Measurements from ENCODE around the gene RHEX. TPM values are rescaled to one million over a fixed set of nuclear protein-coding genes. Genes with fewer than 3 reads are reported as not detected.

The RHEX gene
- total RNA-seq, 1 donor from 2014 or later = not detected

- H3K4me1 Mint-ChIP-seq (ENCODE audit: low read depth, unreplicated experiment) = peaks cover 3% of the 10 kb centered on the region
- H3K27ac Mint-ChIP-seq (ENCODE audit: unreplicated experiment) = no peak overlapping the region
Observed at GRCh38 chr1:206074839-206075238, 21.9 kb downstream of the RHEX start.

GRCh38 chr1:206075786-206076755, 23.1 kb downstream of the RHEX start:
- Histone ChIP-seq H3K36me3 (ENCODE audit: insufficient read depth, low read length) (no peaks in the 10 kb centered on the region), H3K27ac (ENCODE audit: low read depth, low read length) (no peak overlapping the region), H3K79me2 (ENCODE audit: insufficient read depth, low read length) (no peaks in the 10 kb centered on the region), H3K4me1 (ENCODE audit: insufficient read depth, low read length) (no peaks in the 10 kb centered on the region), H2AFZ (ENCODE audit: low read depth, low read length) (no peak overlapping the region), H3K4me2 (ENCODE audit: low read length) (no peak overlapping the region), H3K4me3 (ENCODE audit: insufficient read depth, low read depth, low read length) (no peak overlapping the region), H3K9ac (ENCODE audit: low read length) (no peak overlapping the region), H3K9me3 (ENCODE audit: insufficient read depth, low read depth, low read length) (no peaks in the 10 kb centered on the region), H4K20me1 (ENCODE audit: insufficient read depth, low read length) (no peaks in the 10 kb centered on the region), H3K27me3 (ENCODE audit: insufficient read depth, low read length) (no peaks in the 10 kb centered on the region)
- TF ChIP-seq EZH2 (IDR thresholded peaks at IDR 0.05; ENCODE audit: insufficient read depth, low read length) = no peak
- TF ChIP-seq CTCF (IDR thresholded peaks at IDR 0.05; ENCODE audit: insufficient read depth, low read depth, low read length) = no peak
- H3K9me3 Mint-ChIP-seq (ENCODE audit: unreplicated experiment) = no peaks in the 10 kb centered on the region
- DNase-seq (ENCODE audit: low read depth) (peak; percentile 22), FAIRE-seq (no peak)
- H3K4me3 Mint-ChIP-seq (ENCODE audit: unreplicated experiment) = no peak overlapping the region
- peaks cover 3% of the 10 kb centered on the region for H3K4me1 Mint-ChIP-seq (ENCODE audit: low read depth, unreplicated experiment)
- H3K27ac Mint-ChIP-seq (ENCODE audit: unreplicated experiment) = no peak overlapping the region
- H3K36me3 Mint-ChIP-seq (ENCODE audit: low read depth, unreplicated experiment) = no peaks in the 10 kb centered on the region
- peaks cover 14% of the 10 kb centered on the region for H3K27me3 Mint-ChIP-seq (ENCODE audit: low read depth, unreplicated experiment)

More at GRCh38 chr1:206074839-206075238, 21.9 kb downstream of the RHEX start:
- no peaks in the 10 kb centered on the region for H3K4me1 ChIP-seq (ENCODE audit: insufficient read depth, low read length)
- no peaks in the 10 kb centered on the region for H3K36me3 ChIP-seq (ENCODE audit: insufficient read depth, low read length)
- DNase-seq (ENCODE audit: low read depth) (no peak), FAIRE-seq (no peak)
- no peak overlapping the region for H3K9ac ChIP-seq (ENCODE audit: low read length)
- no peak overlapping the region for H3K4me2 ChIP-seq (ENCODE audit: low read length)
- H3K27me3 Mint-ChIP-seq (ENCODE audit: low read depth, unreplicated experiment) = peaks cover 12% of the 10 kb centered on the region
- H3K4me3 ChIP-seq (ENCODE audit: insufficient read depth, low read depth, low read length) = no peak overlapping the region
- no peaks in the 10 kb centered on the region for H4K20me1 ChIP-seq (ENCODE audit: insufficient read depth, low read length)
- no peaks in the 10 kb centered on the region for H3K36me3 Mint-ChIP-seq (ENCODE audit: low read depth, unreplicated experiment)
- no peaks in the 10 kb centered on the region for H3K9me3 Mint-ChIP-seq (ENCODE audit: unreplicated experiment)
- H2AFZ ChIP-seq (ENCODE audit: low read depth, low read length) = no peak overlapping the region
- H3K4me3 Mint-ChIP-seq (ENCODE audit: unreplicated experiment) = no peak overlapping the region
- no peaks in the 10 kb centered on the region for H3K27me3 ChIP-seq (ENCODE audit: insufficient read depth, low read length)
- H3K27ac ChIP-seq (ENCODE audit: low read depth, low read length) = no peak overlapping the region
- H3K9me3 ChIP-seq (ENCODE audit: insufficient read depth, low read depth, low read length) = no peaks in the 10 kb centered on the region
- H3K79me2 ChIP-seq (ENCODE audit: insufficient read depth, low read length) = no peaks in the 10 kb centered on the region
- TF ChIP-seq CTCF (IDR thresholded peaks at IDR 0.05; ENCODE audit: insufficient read depth, low read depth, low read length) (no peak), EZH2 (IDR thresholded peaks at IDR 0.05; ENCODE audit: insufficient read depth, low read length) (no peak)

- Histone ChIP-seq H3K9ac (ENCODE audit: low read length) (no peak overlapping the region), H3K36me3 (ENCODE audit: insufficient read depth, low read length) (no peaks in the 10 kb centered on the region), H2AFZ (ENCODE audit: low read depth, low read length) (no peak overlapping the region), H4K20me1 (ENCODE audit: insufficient read depth, low read length) (no peaks in the 10 kb centered on the region), H3K27me3 (ENCODE audit: insufficient read depth, low read length) (no peaks in the 10 kb centered on the region), H3K27ac (ENCODE audit: low read depth, low read length) (no peak overlapping the region), H3K79me2 (ENCODE audit: insufficient read depth, low read length) (no peaks in the 10 kb centered on the region), H3K9me3 (ENCODE audit: insufficient read depth, low read depth, low read length) (no peaks in the 10 kb centered on the region), H3K4me2 (ENCODE audit: low read length) (no peak overlapping the region), H3K4me3 (ENCODE audit: insufficient read depth, low read depth, low read length) (no peak overlapping the region), H3K4me1 (ENCODE audit: insufficient read depth, low read length) (no peaks in the 10 kb centered on the region)
- H3K4me1 Mint-ChIP-seq (ENCODE audit: low read depth, unreplicated experiment) = no peaks in the 10 kb centered on the region
- FAIRE-seq (no peak), DNase-seq (ENCODE audit: low read depth) (no peak)
- H3K36me3 Mint-ChIP-seq (ENCODE audit: low read depth, unreplicated experiment) = no peaks in the 10 kb centered on the region
- H3K27ac Mint-ChIP-seq (ENCODE audit: unreplicated experiment) = no peak overlapping the region
- TF ChIP-seq CTCF (IDR thresholded peaks at IDR 0.05; ENCODE audit: insufficient read depth, low read depth, low read length) (no peak), EZH2 (IDR thresholded peaks at IDR 0.05; ENCODE audit: insufficient read depth, low read length) (no peak)
- H3K9me3 Mint-ChIP-seq (ENCODE audit: unreplicated experiment) = no peaks in the 10 kb centered on the region
- no peak overlapping the region for H3K4me3 Mint-ChIP-seq (ENCODE audit: unreplicated experiment)
- peaks cover 24% of the 10 kb centered on the region for H3K27me3 Mint-ChIP-seq (ENCODE audit: low read depth, unreplicated experiment)
Observed at GRCh38 chr1:206079135-206079534, 26.2 kb downstream of the RHEX start.
